GM12875 (cell line): ENCODE results near the gene MKNK2.

Experiments used
- H3K4me3 ChIP-seq: one replicate; pipeline ENCODE4 v1.5.1; 2011; ENCODE audit warnings: low read depth, low read length, control low read depth
- TF ChIP-seq, protein P1 (sequence below): IDR thresholded peaks from 2 replicates; pipeline ENCODE4 v1.5.1; 2011; ENCODE audit warnings: low read depth, mild to moderate bottlenecking, control low read depth, inconsistent platforms, low read length, moderate library complexity, borderline replicate concordance; ENCODE audit not compliant: insufficient read depth

The MKNK2 gene

DNA sequence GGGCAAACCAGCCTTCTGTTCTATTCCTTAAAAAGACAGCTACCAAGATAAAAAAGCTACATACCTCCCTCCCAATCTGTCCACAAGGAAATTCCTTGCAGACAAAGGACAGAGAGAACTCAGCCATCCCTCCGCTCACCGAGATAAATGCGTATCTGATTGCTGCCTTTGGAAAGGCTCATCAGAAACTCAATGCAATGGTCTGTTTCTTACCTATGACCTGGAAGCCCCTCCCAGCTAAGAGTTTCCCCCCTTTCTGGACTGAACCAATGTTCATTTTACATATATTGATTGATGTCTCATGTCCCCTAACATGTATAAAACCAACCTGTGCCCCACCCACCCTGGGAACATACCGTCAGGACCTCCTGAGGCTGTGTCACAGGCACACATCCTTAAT is 47.2 kb downstream of the MKNK2 start:
- H3K4me3 ChIP-seq, result no peak overlapping the region
- TF ChIP-seq, protein P1, sequence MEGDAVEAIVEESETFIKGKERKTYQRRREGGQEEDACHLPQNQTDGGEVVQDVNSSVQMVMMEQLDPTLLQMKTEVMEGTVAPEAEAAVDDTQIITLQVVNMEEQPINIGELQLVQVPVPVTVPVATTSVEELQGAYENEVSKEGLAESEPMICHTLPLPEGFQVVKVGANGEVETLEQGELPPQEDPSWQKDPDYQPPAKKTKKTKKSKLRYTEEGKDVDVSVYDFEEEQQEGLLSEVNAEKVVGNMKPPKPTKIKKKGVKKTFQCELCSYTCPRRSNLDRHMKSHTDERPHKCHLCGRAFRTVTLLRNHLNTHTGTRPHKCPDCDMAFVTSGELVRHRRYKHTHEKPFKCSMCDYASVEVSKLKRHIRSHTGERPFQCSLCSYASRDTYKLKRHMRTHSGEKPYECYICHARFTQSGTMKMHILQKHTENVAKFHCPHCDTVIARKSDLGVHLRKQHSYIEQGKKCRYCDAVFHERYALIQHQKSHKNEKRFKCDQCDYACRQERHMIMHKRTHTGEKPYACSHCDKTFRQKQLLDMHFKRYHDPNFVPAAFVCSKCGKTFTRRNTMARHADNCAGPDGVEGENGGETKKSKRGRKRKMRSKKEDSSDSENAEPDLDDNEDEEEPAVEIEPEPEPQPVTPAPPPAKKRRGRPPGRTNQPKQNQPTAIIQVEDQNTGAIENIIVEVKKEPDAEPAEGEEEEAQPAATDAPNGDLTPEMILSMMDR, result no peak

DNA sequence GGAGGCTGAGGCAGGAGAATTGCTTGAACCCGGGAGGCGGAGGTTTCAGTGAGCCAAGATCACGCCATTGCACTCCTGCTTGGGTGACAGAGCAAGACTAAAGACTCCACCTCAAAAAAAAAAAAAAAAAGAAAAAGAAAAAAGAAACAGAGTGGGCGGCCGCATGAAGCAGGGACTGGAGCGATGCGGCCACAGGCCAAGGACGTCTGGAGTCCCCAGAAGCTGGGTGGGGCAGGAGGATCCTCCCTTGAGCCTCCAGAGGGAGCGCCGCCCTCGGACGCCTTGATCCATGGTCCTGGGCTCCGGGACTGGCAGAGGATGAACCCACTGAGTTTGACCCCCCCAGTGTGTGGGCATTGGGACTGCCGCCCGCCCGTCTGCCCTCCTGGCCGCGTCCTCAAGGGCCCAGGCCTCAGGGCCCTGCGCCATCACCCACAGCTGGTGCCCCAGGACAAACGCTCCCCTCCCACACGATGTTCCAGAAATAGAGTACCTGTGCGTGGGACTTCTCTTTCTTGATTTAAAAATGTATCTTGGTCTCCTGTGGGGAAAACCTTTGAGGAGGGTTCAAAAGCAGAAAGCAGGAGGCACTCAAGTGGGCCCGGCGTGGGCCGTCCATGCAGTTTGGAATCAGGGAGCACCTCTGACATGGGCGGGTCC is 51.1 kb downstream of the MKNK2 start:
- H3K4me3 ChIP-seq, result no peak overlapping the region
- TF ChIP-seq, protein P1, result no peak

DNA sequence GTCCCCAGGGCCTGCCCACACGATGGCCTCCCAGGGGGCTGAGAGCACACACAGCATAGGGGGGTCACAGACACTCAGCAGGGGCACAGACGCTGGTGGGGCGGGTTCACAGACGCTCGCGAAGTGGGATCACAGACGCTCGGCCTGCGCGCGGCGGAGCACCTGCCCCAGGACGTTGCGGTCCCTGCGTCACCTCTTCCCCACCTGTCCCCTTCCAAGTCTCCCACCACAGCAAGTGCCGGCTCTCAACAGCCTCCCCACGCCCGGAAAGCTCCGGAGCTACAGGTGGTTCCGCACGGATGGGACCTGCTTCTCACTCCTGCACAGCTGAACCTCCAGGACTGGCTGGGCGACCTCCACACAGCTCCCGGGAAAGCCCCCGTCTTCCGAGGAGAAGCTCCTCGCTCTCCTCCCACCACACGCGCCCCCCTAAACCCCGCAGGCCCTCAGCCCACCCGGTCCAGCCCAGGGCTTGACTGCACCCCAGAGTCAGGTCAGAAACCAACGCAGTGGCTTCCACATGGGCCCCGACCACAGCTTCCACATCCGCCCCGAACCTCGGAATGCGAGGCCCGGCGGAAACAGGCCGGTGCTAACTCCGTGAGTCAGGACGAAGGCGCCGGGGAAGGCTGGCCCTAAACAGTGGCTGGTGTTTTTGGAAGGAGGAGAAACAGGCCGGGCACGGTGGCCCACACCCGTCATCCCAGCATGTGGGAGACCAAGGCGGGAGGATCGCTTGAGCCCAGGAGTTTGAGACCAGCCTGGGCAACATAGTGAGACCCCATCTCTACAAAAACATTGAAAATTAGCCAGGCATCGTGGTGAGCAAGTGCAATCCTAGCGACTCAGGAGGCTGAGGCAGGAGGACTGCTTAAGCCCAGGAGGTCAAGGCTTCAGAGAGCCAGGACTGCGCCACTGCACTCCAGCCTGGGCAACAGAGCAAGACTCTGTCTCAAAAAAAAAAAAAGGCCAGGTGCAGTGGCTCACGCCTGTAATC is 52.0 kb downstream of the MKNK2 start:
- no peak overlapping the region for H3K4me3 ChIP-seq
- TF ChIP-seq, protein P1, result no peak

DNA sequence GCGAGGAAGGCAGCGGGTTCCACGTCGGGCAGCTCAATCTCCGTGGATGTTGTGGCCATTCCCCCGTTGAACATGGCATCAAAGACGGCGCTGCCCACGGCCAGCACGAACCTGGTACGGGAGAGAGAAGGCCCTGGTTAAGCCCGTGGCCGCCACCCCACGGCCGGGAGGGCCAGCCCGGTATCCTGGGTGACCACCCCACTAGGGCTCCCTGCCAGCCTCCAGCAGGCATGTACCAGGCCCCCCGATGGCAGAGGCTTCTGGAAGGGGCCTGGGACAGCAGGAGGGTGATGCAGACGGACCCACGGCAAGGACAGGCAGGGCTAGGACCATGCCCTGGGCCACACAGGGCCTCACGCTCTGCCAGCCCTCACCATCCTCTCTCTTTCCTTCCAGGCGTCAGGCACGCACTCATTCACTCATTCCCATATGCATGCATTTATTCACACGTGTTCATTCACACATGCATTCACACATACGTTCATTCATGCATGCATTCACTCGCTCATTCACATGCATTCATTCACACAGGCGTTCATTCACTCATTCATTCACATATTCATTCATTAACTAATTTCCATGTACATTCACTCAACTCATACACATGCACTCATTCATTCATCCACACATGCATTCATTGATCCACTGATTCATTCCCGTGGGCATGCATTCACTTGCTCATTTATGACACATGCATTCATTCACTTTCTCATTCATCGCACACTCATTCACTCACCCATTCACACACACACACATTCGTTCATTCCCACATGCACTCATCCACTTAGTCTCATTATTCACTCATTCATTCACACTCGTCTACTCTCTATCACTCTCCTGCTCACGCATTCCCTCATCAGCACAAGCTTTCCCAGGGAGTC is 53.5 kb downstream of the MKNK2 start:
- H3K4me3 ChIP-seq, result no peak overlapping the region
- TF ChIP-seq, protein P1, result no peak

DNA sequence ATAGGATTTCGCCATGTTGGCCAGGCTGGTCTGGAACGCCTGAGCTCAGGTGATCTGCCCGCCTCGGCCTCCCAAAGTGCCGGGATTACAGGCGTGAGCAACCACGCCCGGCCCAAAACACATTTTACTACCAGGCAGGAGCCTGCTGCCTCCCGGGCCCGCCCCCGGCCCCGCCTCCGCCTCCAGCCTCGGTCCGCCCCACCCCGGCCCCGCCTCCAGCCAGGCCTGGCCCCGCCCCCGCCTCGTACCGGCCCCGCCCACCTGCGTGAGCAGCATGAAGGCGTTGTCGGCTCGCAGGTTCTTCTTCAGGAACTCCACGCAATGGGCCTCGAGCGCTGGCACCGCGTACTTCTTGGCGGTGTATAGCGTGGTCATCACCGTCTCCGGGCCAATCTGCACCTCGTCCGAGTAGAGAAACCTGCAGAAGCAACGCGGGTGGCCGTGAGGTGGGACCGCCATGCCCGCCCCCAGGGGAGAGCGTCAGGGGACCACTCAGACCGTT is 58.2 kb downstream of the MKNK2 start:
- H3K4me3 ChIP-seq, result no peak overlapping the region
- TF ChIP-seq, protein P1, result no peak

DNA sequence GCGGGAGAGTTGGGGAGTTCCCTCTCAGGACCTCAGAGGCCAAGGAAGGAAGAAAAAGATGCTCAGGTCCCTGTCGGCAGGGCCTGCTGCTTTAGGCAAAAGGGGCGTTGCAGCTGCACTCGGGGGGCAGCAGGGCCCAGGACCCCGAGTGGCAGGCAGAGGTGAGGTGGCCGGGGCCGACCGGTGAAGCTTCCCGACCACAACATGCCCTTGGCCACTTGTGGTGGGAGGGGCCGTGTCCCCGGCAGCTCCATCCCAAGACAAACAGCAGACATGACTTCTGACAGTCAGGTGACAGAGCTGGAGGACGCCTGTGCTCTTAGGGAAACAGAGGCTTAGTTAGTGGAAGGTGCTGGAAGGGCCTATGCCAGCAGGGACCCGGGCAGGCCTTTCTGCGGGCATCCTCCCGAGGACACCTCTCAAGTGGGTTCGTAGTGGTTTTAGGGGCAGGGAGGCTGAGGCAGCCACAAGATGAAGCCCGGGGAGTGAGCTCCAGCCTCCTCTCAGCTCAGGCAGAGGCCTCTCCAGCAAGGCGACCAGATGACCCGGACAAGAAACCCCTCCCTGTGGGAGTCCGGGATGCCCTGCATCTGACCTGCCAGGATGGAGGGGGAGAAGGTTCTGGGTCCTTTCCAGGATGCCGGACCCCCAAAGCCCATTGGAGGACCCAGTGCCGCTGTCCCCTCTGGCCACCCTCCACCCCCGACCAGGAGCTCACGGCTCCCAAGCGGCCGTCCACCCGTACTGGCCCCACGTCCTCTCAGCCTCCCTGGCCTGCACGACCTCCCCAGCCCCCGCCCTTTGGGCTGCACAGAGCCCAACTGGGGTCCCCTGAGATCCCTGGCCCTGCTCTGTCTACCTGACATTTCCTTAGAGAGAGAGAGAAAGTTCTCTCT is 59.8 kb downstream of the MKNK2 start:
- TF ChIP-seq, protein P1, result no peak
- no peak overlapping the region for H3K4me3 ChIP-seq
